K562 (cell line): ENCODE data around the gene KIFC3. TPM values are rescaled to one million over a fixed set of nuclear protein-coding genes. Genes with fewer than 3 reads are reported as not detected.
A peak's percentile ranks its signal among the peaks of the same experiment; 100 is the strongest.

Source experiments
- ATAC-seq: fragments of 200-7000 bp; cut with Tn5 transposase; 3 replicates; pipeline ENCODE4 v1.9.1; 2020; ENCODE audit warnings: moderate library complexity
- BruUV-seq: library from RNA; stranded (reverse); fragments of 400-500 nt; replicated peaks from 2 replicates; lab custom pipeline; 2021; lab: Mats Ljungman, UMichigan
- CTCF ChIA-PET: fragments of 300-600 bp; formaldehyde crosslinking; extraction: SDS; loops from one replicate; lab custom pipeline; 2021; ENCODE audit warnings: low intra/inter-chr PET ratio; lab: Yijun Ruan, JAX
- POLR2A ChIA-PET: fragments of 300-600, 350-650 bp; sonication (Branson Sonifier 250); formaldehyde crosslinking; extraction: SDS; loops from one replicate; lab custom pipeline; 2021; ENCODE audit warnings: antibody characterized with exemption, inconsistent platforms; lab: Yijun Ruan, JAX
- DNase-seq, 4 experiments: peaks; one replicate each; pipeline versions ENCODE4 v3.0.0 to v3.0.0-alpha.2; 2011 to 2018; ENCODE audit warnings: low spot score in 3 of 4, mixed read lengths in 3 of 4; ENCODE audit errors: extremely low read depth in 1 of 4
- FAIRE-seq: peaks from 2 replicates; lab custom pipeline; 2011; peaks lifted over from hg19 to GRCh38; lab: Jason Lieb, UNC
- H2AFZ ChIP-seq: 2 replicates; pipeline ENCODE4 v1.6.0; 2011; ENCODE audit warnings: low read depth, low read length, control low read depth, inconsistent platforms
- H3K27ac ChIP-seq: fragments of 200-600 bp; 3 replicates; pipeline ENCODE4 v1.8.0; 2011; ENCODE audit warnings: low read depth, mild to moderate bottlenecking, control low read depth, inconsistent platforms, low read length, moderate library complexity, mixed read lengths; ENCODE audit errors: extremely low read depth
- H3K27me3 ChIP-seq, 2 experiments: fragments of 300-600 bp in 1 of 2; 2 replicates in 1 of 2; 3 replicates in 1 of 2; pipeline versions ENCODE4 v1.6.0 to v1.8.0; 2011; ENCODE audit warnings: inconsistent platforms in 2 of 2, low read length in 2 of 2, mild to moderate bottlenecking in 1 of 2, mixed read lengths in 1 of 2, moderate library complexity in 1 of 2; ENCODE audit not compliant: control insufficient read depth in 2 of 2, insufficient read depth in 2 of 2
- H3K36me3 ChIP-seq: fragments of 300-600 bp; 3 replicates; pipeline ENCODE4 v1.8.0; 2011; ENCODE audit warnings: mild to moderate bottlenecking, low read length, inconsistent platforms; ENCODE audit not compliant: control insufficient read depth, insufficient read depth
- H3K4me1 ChIP-seq, 2 experiments: fragments of 200-600 bp in 1 of 2; replicated peaks in 1 of 2; 2 replicates in 1 of 2; 3 replicates in 1 of 2; pipeline versions ENCODE4 v1.5.1 to v1.8.0; 2011; ENCODE audit warnings: inconsistent platforms in 2 of 2, low read length in 2 of 2, mild to moderate bottlenecking in 1 of 2, mixed read lengths in 1 of 2, moderate library complexity in 1 of 2; ENCODE audit not compliant: control insufficient read depth in 2 of 2, insufficient read depth in 2 of 2
- H3K4me2 ChIP-seq: 2 replicates; pipeline ENCODE4 v1.6.1; 2011; ENCODE audit warnings: low read length, control low read depth, inconsistent platforms, mixed read lengths; ENCODE audit not compliant: insufficient read depth
- H3K4me3 ChIP-seq: fragments of 200-600 bp; sonication (generic), shearing (Covaris generic); 2 replicates; pipeline ENCODE4 v1.5.1; 2016; ENCODE audit warnings: control low read depth, inconsistent platforms
- H3K79me2 ChIP-seq: fragments of 200-600 bp; 3 replicates; pipeline ENCODE4 v1.8.0; 2011; ENCODE audit warnings: low read length, inconsistent platforms; ENCODE audit not compliant: control insufficient read depth, insufficient read depth
- H3K9ac ChIP-seq, 2 experiments: 2 replicates each; pipeline versions ENCODE4 v1.6.0 to v1.6.1; 2011; ENCODE audit warnings: low read depth in 2 of 2, low read length in 2 of 2, control low read depth in 1 of 2, inconsistent platforms in 1 of 2, mild to moderate bottlenecking in 1 of 2, mixed read lengths in 1 of 2; ENCODE audit not compliant: insufficient read depth in 1 of 2
- H3K9me1 ChIP-seq: one replicate; pipeline ENCODE4 v1.6.0; 2011; ENCODE audit warnings: inconsistent platforms, mild to moderate bottlenecking, low read length, moderate library complexity; ENCODE audit not compliant: control insufficient read depth, insufficient read depth
- H3K9me3 ChIP-seq: replicated peaks from 2 replicates; pipeline ENCODE4 v1.5.1; 2011; ENCODE audit warnings: low read depth, low read length, inconsistent platforms; ENCODE audit not compliant: control insufficient read depth, insufficient read depth
- H4K20me1 ChIP-seq: replicated peaks from 2 replicates; pipeline ENCODE4 v1.6.1; 2011; ENCODE audit warnings: low read length, inconsistent platforms, mixed read lengths; ENCODE audit not compliant: control insufficient read depth, insufficient read depth
- BMI1 ChIP-seq: fragments of 150-350 bp; IDR thresholded peaks from 2 replicates; pipeline ENCODE4 v1.6.1; 2014; ENCODE audit warnings: low read length
- FUS ChIP-seq: fragments of 200-400 bp; formaldehyde crosslinking; optimal IDR thresholded peaks from 2 replicates; pipeline ENCODE3; 2017; ENCODE audit warnings: low read depth, low read length
- GABPA ChIP-seq: fragments of 200-800 bp; sonication (Bioruptor generic); conservative IDR thresholded peaks from 2 replicates; pipeline ENCODE4 v1.6.1; 2016; ENCODE audit warnings: low read depth, missing genetic modification characterization, missing compliant biosample characterization
- GATAD2A ChIP-seq: fragments of 450-650 bp; IDR thresholded peaks from 2 replicates; pipeline ENCODE4 v1.6.1; 2017
- HDAC1 ChIP-seq, 2 experiments: fragments of 450-650 bp; IDR thresholded peaks; 2 replicates each; pipeline ENCODE4 v1.6.1; 2016 to 2017; ENCODE audit warnings: inconsistent platforms in 1 of 2, mild to moderate bottlenecking in 1 of 2, moderate library complexity in 1 of 2
- JUN ChIP-seq, 2 experiments: sonication (generic) in 1 of 2; formaldehyde crosslinking in 1 of 2; IDR thresholded peaks; 2 replicates each; pipeline versions ENCODE4 v1.6.1 to v1.8.0; 2012 to 2022; ENCODE audit warnings: borderline replicate concordance in 2 of 2, mild to moderate bottlenecking in 2 of 2, improper control_type of control experiment in 1 of 2, low read depth in 1 of 2, low read length in 1 of 2, missing genetic modification reagents in 1 of 2
- RAD21 ChIP-seq, 2 experiments: fragments of 250-450 bp in 1 of 2; fragments of 450-650 bp in 1 of 2; sonication (Bioruptor Pico) in 1 of 2; formaldehyde crosslinking in 1 of 2; IDR thresholded peaks in 1 of 2; conservative IDR thresholded peaks in 1 of 2; 2 replicates each; pipeline versions ENCODE4 v1.4.0 to v1.8.0; 2020 to 2022; ENCODE audit warnings: mild to moderate bottlenecking in 2 of 2, moderate library complexity in 1 of 2
- SIN3A ChIP-seq, 2 experiments: fragments of 150-350 bp in 1 of 2; IDR thresholded peaks; 2 replicates each; pipeline ENCODE4 v1.6.1; 2011 to 2016; ENCODE audit warnings: borderline replicate concordance in 2 of 2, low read depth in 2 of 2, low read length in 2 of 2, mild to moderate bottlenecking in 2 of 2, moderate library complexity in 2 of 2; ENCODE audit not compliant: control insufficient read depth in 1 of 2
- SMAD3 ChIP-seq: fragments of 450-650 bp; formaldehyde crosslinking; conservative IDR thresholded peaks from 2 replicates; pipeline ENCODE4 v1.4.0; 2020; ENCODE audit warnings: mild to moderate bottlenecking
- SRSF1 ChIP-seq: fragments of 200-400 bp; formaldehyde crosslinking; IDR thresholded peaks from 2 replicates; pipeline ENCODE4 v1.6.1; 2017; ENCODE audit warnings: mild to moderate bottlenecking, low read depth, low read length, moderate library complexity
- ZBTB17 ChIP-seq: fragments of 450-650 bp; formaldehyde crosslinking; IDR thresholded peaks from 2 replicates; pipeline ENCODE4 v1.4.0; 2020; ENCODE audit warnings: mild to moderate bottlenecking
- WGBS: fragments of 100-300 bp; shearing (Covaris generic); methylation state at CpG from one replicate; pipeline ENCODE4 v1.1.6; 2016; ENCODE audit warnings: low coverage, mixed read lengths; ENCODE audit not compliant: insufficient coverage; ENCODE audit errors: missing lambda C conversion rate; 5-methylcytosine and 5-hydroxymethylcytosine counted together
- in situ Hi-C: fragments of 300-500 bp; cut with MboI; formaldehyde crosslinking; loops from 4 replicates; pipeline ENCODE4 v1.15.0; 2018; ENCODE audit warnings: inconsistent platforms, mixed read lengths
- intact Hi-C: fragments of 100-400 bp; cut with micrococcal nuclease; formaldehyde crosslinking; loops from 2 replicates; pipeline ENCODE4 v1.14.2; 2022
- polyA plus RNA-seq, 8 experiments: library from polyadenylated mRNA; depleted of rRNA in 4 of 8; stranded (reverse) in 5 of 8; unstranded in 3 of 8; fragments of >200 nt; fragmentation: Nextera tagmentation in 2 of 8; fragmentation: Illumina TruSeq in 1 of 8; extraction: Ambion mirVana in 2 of 8; extraction: Trizol in 1 of 8; gene quantifications; 2 replicates each; pipeline versions ENCODE4 v1.2.1 to v1.2.3, GENCODE V29; 2011 to 2014; ENCODE audit warnings: inconsistent platforms in 1 of 8, missing spikeins in 1 of 8
- total RNA-seq, 7 experiments: library from RNA; depleted of rRNA in 6 of 7; stranded (reverse); fragments of >200 nt in 6 of 7; fragmentation: Illumina TruSeq in 2 of 7; extraction: Trizol in 2 of 7; gene quantifications; 2 replicates each; pipeline versions ENCODE4 v1.2.1 to v1.2.3, GENCODE V29; 2011 to 2021; ENCODE audit warnings: low replicate concordance in 1 of 7
- TF ChIP-seq, protein P1 (sequence below): fragments of 450-650 bp; IDR thresholded peaks from 2 replicates; pipeline ENCODE4 v1.6.1; 2018; ENCODE audit not compliant: partially characterized antibody
- TF ChIP-seq, protein P2 (sequence below): fragments of 200-800 bp; sonication (Bioruptor generic); IDR thresholded peaks from 2 replicates; pipeline ENCODE4 v1.6.1; 2017; ENCODE audit warnings: missing genetic modification characterization, missing compliant biosample characterization

The KIFC3 gene
- total and polyA plus RNA-seq, 9 of the 15 experiments (the other 6 are each of a cell fraction or from before 2014, with no cell fraction given) = 0.23 to 105 (median 26.2) TPM

DNA sequence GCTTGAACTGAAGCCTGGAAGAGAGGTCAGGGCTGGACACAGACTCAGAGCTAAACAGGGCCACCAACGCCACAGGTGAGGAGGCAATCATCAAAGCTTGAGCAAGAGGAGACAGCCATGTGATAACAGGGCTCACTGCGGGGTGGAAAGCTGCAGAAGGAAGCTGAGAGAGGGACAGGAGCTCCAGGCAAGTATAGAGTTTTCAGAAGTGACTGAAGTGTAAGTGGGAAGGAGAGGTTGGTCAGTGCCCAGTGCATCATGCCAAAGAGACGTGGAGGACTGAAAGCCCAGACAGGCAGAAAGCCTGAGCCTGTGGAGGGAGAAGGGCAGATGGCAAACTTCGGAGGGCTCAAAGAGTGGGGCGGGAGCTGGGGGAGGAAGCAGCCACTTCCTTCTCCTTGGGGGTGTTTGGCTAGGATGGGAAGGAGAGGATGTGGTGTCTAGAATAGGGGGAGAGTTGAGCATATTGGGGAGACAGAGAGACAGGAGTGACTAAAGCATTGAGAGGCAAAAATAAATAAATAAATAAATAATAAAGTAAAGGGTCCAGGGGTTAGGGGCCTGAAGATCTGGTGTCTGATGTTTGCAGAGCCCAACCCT, 2.6 kb downstream of the KIFC3 start (continued):
- TF ChIP-seq, protein P1, sequence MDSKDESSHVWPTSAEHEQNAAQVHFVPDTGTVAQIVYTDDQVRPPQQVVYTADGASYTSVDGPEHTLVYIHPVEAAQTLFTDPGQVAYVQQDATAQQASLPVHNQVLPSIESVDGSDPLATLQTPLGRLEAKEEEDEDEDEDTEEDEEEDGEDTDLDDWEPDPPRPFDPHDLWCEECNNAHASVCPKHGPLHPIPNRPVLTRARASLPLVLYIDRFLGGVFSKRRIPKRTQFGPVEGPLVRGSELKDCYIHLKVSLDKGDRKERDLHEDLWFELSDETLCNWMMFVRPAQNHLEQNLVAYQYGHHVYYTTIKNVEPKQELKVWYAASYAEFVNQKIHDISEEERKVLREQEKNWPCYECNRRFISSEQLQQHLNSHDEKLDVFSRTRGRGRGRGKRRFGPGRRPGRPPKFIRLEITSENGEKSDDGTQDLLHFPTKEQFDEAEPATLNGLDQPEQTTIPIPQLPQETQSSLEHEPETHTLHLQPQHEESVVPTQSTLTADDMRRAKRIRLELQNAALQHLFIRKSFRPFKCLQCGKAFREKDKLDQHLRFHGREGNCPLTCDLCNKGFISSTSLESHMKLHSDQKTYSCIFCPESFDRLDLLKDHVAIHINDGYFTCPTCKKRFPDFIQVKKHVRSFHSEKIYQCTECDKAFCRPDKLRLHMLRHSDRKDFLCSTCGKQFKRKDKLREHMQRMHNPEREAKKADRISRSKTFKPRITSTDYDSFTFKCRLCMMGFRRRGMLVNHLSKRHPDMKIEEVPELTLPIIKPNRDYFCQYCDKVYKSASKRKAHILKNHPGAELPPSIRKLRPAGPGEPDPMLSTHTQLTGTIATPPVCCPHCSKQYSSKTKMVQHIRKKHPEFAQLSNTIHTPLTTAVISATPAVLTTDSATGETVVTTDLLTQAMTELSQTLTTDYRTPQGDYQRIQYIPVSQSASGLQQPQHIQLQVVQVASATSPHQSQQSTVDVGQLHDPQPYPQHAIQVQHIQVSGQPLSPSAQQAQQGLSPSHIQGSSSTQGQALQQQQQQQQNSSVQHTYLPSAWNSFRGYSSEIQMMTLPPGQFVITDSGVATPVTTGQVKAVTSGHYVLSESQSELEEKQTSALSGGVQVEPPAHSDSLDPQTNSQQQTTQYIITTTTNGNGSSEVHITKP = peak; percentile 56
- 0 out of 4 replicates have a peak, but pooled peaks of 1 of the 2 experiments have one; percentile 20 for TF ChIP-seq HDAC1 (IDR thresholded peaks at IDR 0.05)
- TF ChIP-seq GATAD2A = no peak

DNA sequence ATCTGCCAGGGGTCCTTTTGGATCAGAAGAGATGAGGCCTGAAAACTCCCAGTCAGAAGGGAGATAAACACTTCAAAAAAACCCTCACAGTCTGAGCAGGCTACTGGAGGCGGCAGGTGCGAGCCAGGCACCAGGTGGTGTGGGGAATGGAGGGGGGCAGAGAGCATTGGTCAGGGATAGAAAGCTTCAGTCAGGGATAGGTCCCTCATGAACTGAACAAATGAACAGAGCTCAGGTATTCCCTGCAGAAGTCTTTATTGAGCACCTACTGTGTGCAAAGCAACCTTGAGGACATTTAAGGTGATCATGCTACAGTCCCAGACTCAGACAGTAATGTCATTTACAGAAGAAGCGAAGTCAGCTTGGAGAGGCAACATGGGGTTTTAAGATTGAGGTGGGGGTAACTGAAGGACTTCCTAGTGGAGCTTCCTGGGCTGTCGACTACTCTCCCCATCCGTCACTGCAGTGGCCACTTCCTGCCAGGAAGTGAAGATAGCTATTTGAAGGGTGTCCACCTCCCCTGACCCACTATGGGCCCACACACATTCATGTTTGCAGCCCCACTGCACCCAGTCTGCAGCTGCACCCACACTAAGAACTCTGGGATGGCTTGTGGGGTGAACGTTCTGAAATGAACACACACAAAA, 3.2 kb downstream of the KIFC3 start:
- Histone ChIP-seq H3K4me2 (peak overlapping the region; percentile 95), H3K4me1 (peaks cover 48 to 71% of the 10 kb centered on the region in 2 experiments), H3K36me3 (peaks cover 52% of the 10 kb centered on the region), H2AFZ (no peak overlapping the region), H3K27ac (peak overlapping the region; percentile 50), H3K9me1 (no peaks in the 10 kb centered on the region), H3K79me2 (peaks cover 47% of the 10 kb centered on the region), H3K4me3 (peak overlapping the region; percentile 7; the same call in 1 of the 2 replicates), H3K27me3 (no peaks in the 10 kb centered on the region), H3K9ac (peak overlapping the region; percentile 72 to 76; a peak in 3 of 4 replicates), H3K9me3 (no peaks in the 10 kb centered on the region), H4K20me1 (peaks cover 4% of the 10 kb centered on the region; the same call in 1 of the 2 replicates)
- ATAC-seq (no peak), DNase-seq (peak in 1 of 4 experiments; percentile 31), FAIRE-seq (no peak)
- no TSS peak for BruUV-seq
- intact Hi-C loops (no loop called here), in situ Hi-C loops (no loop called here)
- 52% methylated on average over 5 of the region's 6 CpGs for WGBS
- POLR2A ChIA-PET = interaction anchor here (0.7 to 4.5 kb wide), 8 partner anchors 9 to 64 kb away, joined by 3 to 20 read pairs (median 3); partner anchors contain the start of gene KATNB1
- CTCF ChIA-PET = no interaction called here
- TF ChIP-seq RAD21 (CRISPR knock-in tag; conservative IDR thresholded peaks at IDR 0.05 in 1 of 2, IDR thresholded peaks at IDR 0.05 in 1 of 2) (0 out of 4 replicates have a peak, but pooled peaks of 1 of the 2 experiments have one; percentile 3), SIN3A (IDR thresholded peaks at IDR 0.05; ENCODE audit: borderline replicate concordance in 2 of 2, control insufficient read depth in 1 of 2, low read depth in 2 of 2, low read length in 2 of 2) (no peak), JUN (IDR thresholded peaks at IDR 0.05; ENCODE audit: borderline replicate concordance, low read depth, low read length) (no peak), JUN (CRISPR knock-in tag; IDR thresholded peaks at IDR 0.05; ENCODE audit: borderline replicate concordance) (no peak), FUS (no peak), GABPA (0 out of 2 replicates have a peak, but pooled peaks have one; percentile 0), SMAD3 (CRISPR knock-in tag) (no peak), SRSF1 (no peak), ZBTB17 (CRISPR knock-in tag) (no peak), BMI1 (no peak)
- TF ChIP-seq, protein P2, sequence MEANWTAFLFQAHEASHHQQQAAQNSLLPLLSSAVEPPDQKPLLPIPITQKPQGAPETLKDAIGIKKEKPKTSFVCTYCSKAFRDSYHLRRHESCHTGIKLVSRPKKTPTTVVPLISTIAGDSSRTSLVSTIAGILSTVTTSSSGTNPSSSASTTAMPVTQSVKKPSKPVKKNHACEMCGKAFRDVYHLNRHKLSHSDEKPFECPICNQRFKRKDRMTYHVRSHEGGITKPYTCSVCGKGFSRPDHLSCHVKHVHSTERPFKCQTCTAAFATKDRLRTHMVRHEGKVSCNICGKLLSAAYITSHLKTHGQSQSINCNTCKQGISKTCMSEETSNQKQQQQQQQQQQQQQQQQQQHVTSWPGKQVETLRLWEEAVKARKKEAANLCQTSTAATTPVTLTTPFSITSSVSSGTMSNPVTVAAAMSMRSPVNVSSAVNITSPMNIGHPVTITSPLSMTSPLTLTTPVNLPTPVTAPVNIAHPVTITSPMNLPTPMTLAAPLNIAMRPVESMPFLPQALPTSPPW = no peak
